Ramos (cell line): ENCODE data around the gene LRP11.
"Not testable (repeated sequence)": the region's sequence is repeated elsewhere in the genome, so short reads cannot be mapped to it uniquely, and the experiment has no call there.

ENCODE experiments used
- in situ Hi-C: fragments of 300-500 bp; cut with MboI; formaldehyde crosslinking; loops from one replicate; pipeline ENCODE4 v1.14.3; 2022; ENCODE audit warnings: low sequenced_read_pairs; ENCODE audit not compliant: unreplicated experiment

The LRP11 gene

GRCh38 chr6:149876241-149876933, 12.2 kb upstream of the LRP11 start:
- in situ Hi-C loops, result no loop called here

- in situ Hi-C loops, result no loop called here
These were observed 8.1 kb upstream of the LRP11 start for GRCh38 chr6:149872233-149872632.

GRCh38 chr6:149871182-149871581, 7.0 kb upstream of the LRP11 start:
- in situ Hi-C loops, result no loop called here

GRCh38 chr6:149869275-149869892, 5.2 kb upstream of the LRP11 start:
- in situ Hi-C loops, result no loop called here

- in situ Hi-C loops, result no loop called here
These were observed 3.9 kb upstream of the LRP11 start for GRCh38 chr6:149867876-149868640.

- in situ Hi-C loops, result no loop called here
These were observed 698 bp upstream of the LRP11 start for GRCh38 chr6:149864578-149865535.

- in situ Hi-C loops, result no loop called here
These were observed 1.0 kb downstream of the LRP11 start for GRCh38 chr6:149862922-149863697.

GRCh38 chr6:149862424-149862738, 1.8 kb downstream of the LRP11 start:
- in situ Hi-C loops, result not testable (repeated sequence)

- in situ Hi-C loops, result no loop called here
These were observed 2.3 kb downstream of the LRP11 start for GRCh38 chr6:149861603-149862423.

- in situ Hi-C loops, result no loop called here
These were observed 3.1 kb downstream of the LRP11 start for GRCh38 chr6:149860834-149861602.

GRCh38 chr6:149860513-149860833, 3.7 kb downstream of the LRP11 start:
- in situ Hi-C loops, result no loop called here

GRCh38 chr6:149859938-149860337, 4.2 kb downstream of the LRP11 start:
- in situ Hi-C loops, result no loop called here

GRCh38 chr6:149859368-149859767, 4.8 kb downstream of the LRP11 start:
- in situ Hi-C loops, result no loop called here

GRCh38 chr6:149857541-149857940, 6.6 kb downstream of the LRP11 start:
- in situ Hi-C loops, result no loop called here

- in situ Hi-C loops, result no loop called here
These were observed 7.7 kb downstream of the LRP11 start for GRCh38 chr6:149856256-149856994.

- in situ Hi-C loops, result no loop called here
These were observed 8.4 kb downstream of the LRP11 start for GRCh38 chr6:149855741-149856140.

GRCh38 chr6:149855040-149855654, 9.0 kb downstream of the LRP11 start:
- in situ Hi-C loops, result no loop called here
